GM12891 (cell line): ENCODE results near the gene ZNF488.

ENCODE experiments used
- DNase-seq: peaks from one replicate; pipeline ENCODE4 v3.0.0; 2011; ENCODE audit warnings: low spot score; ENCODE audit not compliant: insufficient read length
- FAIRE-seq: peaks from 2 replicates; lab custom pipeline; 2011; peaks lifted over from hg19 to GRCh38; lab: Jason Lieb, UNC
- PAX5 ChIP-seq: IDR thresholded peaks from 2 replicates; pipeline ENCODE4 v1.6.1; 2011; ENCODE audit warnings: low read length, moderate library complexity, mild to moderate bottlenecking; ENCODE audit not compliant: insufficient read depth, severe bottlenecking
- POLR2A ChIP-seq: IDR thresholded peaks from 2 replicates; pipeline ENCODE4 v1.6.1; 2011; ENCODE audit warnings: low read depth, low read length, control low read depth
- POLR2AphosphoS5 ChIP-seq: IDR thresholded peaks from 2 replicates; pipeline ENCODE4 v1.6.1; 2011; ENCODE audit warnings: low read depth, low read length, control low read depth
- POU2F2 ChIP-seq: IDR thresholded peaks from 2 replicates; pipeline ENCODE4 v1.6.1; 2011; ENCODE audit warnings: low read depth, mild to moderate bottlenecking, control low read depth, low read length, moderate library complexity
- SPI1 ChIP-seq: IDR thresholded peaks from 2 replicates; pipeline ENCODE4 v1.6.1; 2011; ENCODE audit warnings: low read depth, low read length, control low read depth
- TAF1 ChIP-seq: IDR thresholded peaks from 2 replicates; pipeline ENCODE4 v1.6.1; 2011; ENCODE audit warnings: low read depth, low read length, control low read depth

ZNF488 gene

DNA sequence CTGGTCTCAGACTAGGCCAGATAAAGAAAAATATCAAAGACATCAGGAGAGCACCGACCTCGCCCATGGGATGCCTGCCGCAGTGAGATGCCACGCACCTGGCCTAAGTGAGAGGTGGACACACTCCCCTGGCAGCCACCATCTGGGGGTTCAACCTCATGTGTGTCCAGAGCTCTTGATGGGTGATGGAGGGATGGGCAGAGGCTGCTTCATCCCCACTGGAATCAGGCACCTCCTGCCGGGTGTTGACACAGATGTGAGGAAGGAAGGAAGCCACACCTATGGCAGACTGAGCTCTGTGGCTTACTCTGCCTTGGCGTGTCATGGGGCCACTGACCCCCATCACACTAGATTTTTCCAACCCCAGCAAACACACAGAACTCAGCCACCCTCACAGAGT is 11.4 kb downstream of the ZNF488 start:
- FAIRE-seq (no peak), DNase-seq (no peak)
- TF ChIP-seq SPI1, result no peak
- no peak for TF ChIP-seq POU2F2
- no peak for TF ChIP-seq TAF1
- TF ChIP-seq POLR2AphosphoS5, result no peak
- no peak for TF ChIP-seq POLR2A
- TF ChIP-seq PAX5, result no peak

DNA sequence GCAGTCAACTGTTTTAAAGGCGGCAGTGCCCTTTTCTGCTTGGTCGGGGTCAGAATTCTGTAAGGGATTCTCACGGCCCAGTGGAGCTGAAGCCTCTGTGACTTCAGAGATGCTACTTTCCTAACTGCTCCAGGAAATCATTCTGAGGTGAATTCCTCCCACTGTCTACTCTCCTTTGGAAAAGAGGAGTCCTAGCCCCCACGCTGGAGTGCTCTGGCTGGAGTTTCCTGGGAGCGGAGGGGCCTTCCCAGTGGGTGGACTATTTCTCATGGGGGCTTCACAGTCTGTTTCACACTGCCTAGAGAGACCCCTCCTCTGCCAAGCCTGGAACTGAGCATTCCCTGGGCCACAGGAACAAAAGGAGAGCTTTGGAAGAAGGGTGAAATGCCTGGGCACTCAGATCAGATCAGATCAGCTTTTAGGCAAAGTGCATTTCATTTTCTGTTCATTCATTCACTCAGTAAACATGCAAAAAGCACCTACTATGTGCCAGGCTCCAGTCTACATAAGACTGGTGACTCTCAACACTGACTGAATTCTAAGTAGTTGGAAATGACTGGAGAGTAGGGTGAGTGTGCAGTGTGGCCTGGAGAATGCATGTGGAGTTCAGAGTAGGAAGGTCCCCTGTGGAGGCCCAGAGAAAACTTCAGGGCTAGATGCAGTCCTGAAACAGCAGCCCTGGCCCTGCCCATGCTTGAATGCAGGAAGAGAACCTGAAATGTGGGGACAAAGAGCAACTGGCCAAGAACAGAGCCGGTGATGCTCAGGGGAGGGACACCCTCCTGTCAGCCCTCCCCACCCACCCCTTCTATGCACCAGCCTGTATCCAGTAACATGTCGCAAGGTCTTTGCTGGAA is 12.2 kb downstream of the ZNF488 start:
- FAIRE-seq (no peak), DNase-seq (no peak)
- TF ChIP-seq POLR2AphosphoS5 (no peak), POLR2A (no peak), SPI1 (no peak), POU2F2 (no peak), TAF1 (no peak), PAX5 (no peak)

DNA sequence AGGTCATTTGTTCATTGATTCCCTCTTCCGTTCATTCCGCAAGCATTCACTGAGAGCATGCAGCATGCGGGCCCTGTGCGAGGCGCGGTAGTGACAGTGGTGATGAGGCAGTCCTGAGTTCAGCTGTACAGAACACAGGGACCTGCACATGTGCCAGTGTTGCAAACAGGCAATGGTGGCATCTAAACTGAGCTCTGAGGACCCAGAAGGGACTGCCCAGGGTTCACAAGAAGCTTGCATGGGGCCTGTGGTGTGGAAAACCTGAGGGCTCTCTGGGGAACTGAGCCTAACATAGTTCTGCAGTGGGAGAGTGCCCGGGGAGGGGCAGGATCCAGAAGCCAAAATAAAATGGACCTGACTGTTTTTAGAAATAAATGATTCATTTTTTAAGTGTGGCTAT is 13.2 kb downstream of the ZNF488 start:
- DNase-seq (no peak), FAIRE-seq (no peak)
- TF ChIP-seq PAX5 (no peak), TAF1 (no peak), POLR2AphosphoS5 (no peak), POLR2A (no peak), SPI1 (no peak)

DNA sequence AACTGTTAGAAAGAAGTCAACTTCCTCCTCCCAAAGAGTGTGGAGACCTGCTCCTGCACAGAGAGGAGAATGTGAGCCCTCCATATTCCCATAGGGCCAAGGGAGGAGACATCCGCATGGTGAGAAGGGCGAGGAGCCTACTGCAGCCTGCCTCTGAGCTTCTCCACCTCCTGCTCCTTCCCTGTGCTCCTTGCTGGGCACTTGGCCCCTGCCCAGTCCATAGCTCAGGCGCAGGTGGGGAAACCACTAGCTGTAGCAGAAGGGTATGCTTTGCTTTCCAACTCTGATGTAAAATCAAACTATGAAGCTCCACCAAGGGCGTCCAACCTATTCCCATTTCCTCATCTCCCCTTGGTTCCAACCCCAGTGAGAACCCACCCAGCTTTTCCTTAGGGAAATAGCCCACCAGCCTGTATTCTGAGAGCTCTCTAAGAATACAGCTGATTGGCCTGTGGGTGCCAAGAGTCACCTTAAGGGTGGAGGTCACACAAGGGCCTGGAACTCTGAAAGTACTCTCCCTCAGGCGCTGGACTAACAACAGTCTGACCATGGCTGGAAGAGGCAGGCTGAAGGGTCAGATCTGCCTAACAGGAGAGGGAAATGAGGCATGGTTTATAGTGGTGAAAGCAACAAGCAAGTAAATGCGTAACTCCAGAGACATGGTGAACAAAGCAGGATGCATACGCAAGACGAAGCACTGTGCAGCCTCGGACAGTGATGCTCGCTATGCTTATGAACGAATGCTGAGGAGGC is 13.9 kb downstream of the ZNF488 start:
- no peak for TF ChIP-seq POU2F2
- no peak for TF ChIP-seq SPI1
- TF ChIP-seq PAX5, result no peak
- TF ChIP-seq TAF1, result no peak
- TF ChIP-seq POLR2AphosphoS5, result no peak
- TF ChIP-seq POLR2A, result no peak
- DNase-seq (no peak), FAIRE-seq (no peak)

DNA sequence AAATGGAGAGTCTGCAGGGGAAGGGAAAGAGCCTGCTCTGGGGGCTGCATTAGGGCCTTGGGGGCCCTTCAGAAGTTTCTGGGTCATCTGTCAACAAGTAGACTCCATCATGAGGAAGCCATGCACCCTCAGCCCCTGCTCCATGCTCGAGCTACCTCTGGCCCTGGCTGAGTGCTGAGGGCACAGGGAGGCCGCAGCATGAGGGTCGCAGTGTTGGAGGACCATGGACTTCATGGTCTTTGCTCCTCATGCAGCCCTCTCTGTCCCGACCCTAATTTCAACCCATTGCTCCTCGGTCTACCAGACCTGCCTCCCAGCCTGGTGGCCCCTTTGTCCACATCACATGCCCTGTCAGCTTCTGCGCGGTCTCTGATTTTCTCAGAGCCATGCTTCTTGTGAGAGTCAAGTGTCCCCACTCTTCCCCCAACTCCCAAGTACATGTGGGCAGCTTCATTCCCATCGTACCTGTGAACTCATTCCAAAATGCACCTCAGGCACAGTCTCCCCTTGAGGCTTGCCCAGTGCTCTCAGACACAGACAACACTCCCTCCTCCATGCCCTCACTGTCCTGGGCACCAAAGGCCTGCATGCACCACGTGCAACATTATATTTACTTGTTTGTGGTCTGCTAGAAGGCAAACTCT is 14.7 kb downstream of the ZNF488 start:
- FAIRE-seq, result no peak
- no peak for DNase-seq
- TF ChIP-seq POU2F2 (no peak), TAF1 (no peak), POLR2A (no peak), SPI1 (no peak), PAX5 (no peak), POLR2AphosphoS5 (no peak)

DNA sequence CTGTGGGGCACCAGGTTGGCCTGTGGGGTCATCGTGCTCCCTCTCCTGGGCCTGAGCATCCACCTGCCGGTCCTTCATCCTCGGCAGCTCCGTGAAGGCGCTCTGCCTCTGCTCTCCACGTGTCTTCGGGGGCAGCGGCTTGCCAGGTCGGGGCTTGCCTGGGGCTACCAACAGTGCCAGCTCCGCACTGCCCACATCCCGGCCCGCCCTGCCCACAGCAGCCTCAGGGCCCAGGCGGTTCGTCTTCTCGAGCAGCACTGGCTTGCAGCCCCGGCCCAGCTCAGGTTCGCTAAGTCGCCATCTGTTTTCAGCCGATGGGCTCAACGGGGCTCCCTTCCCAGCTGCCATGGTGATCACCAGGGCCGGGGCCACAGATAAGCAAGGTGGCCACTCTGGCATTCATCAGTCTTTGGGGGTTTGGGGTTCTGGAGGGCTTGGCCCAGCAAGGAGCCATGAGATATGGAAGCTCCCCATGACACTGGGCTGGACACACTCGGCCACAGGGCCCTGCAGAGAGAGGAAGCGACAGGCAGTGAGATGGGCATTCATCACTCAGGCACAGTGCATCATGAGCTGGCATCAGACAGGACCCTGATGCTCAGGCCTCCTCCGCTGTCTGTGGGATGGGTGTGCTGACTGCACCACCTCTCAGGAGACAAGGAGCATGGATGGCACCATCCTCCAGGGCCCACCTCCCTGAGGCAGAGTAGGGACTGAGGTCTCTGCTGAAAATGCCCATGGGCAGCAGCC is 15.5 kb downstream of the ZNF488 start:
- FAIRE-seq (no peak), DNase-seq (no peak)
- TF ChIP-seq TAF1 (no peak), SPI1 (no peak), POLR2A (no peak), POU2F2 (no peak), POLR2AphosphoS5 (no peak), PAX5 (no peak)

DNA sequence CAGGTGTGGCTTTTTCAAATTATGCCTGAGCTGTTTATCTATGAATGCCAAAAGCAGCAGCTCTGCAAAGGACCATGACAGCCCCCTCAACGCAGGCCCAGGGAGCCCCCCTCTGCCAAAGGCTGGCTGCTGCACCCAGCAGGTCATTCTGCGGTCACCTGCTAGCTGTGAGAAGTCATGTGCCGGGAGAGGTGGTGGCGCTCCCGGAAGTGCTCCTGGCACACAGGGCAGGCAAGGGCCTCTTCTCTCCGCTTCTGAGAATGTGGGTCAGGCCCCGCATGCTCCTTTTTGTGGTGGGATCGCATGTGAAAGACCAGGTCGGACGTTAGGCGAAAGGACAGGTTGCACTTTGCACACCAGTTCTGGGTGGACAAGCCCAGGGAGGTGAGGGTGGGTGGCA is 16.4 kb downstream of the ZNF488 start:
- DNase-seq (no peak), FAIRE-seq (no peak)
- TF ChIP-seq POLR2A, result no peak

DNA sequence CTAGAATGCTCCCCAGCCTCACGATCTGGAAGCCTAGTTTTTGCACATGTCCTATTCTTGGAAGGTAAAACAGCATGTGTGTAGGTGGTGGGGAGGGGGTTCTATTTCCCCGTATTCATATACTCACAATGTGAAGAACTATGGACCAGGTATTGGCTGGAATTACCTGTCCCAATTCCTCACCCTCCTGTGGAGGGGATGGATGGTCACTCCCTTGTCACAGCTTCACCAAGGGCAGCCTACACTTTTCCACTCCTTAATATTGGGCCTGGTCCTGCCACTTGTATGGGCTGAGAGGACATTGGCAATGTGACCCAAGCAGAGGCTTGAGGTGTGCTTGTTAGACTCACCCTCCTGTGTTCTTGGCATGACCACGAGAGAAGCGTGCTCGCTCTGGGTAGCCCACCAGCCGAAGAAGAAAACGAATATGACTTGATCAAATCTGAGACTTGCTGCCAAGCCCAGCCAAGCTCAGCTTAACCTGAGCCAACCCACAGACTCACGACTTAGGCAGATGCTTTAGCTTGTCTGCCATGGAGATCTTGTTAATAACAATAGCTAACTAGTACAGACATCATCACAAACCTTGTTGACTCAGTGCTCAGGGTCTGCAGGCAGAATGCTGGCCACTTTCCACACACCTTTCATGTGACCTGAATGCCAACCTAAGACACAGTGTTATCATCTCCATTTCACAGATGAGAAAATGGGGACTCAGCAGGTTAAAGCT is 17.2 kb downstream of the ZNF488 start:
- no peak for FAIRE-seq
- no peak for DNase-seq
- TF ChIP-seq TAF1, result no peak
- no peak for TF ChIP-seq PAX5
- TF ChIP-seq SPI1, result no peak
- TF ChIP-seq POLR2A, result no peak
- TF ChIP-seq POU2F2, result no peak
- no peak for TF ChIP-seq POLR2AphosphoS5
